ENCODE results near the gene RENBP. TPM values are rescaled to one million over a fixed set of nuclear protein-coding genes. Genes with fewer than 3 reads are reported as not detected.

The RENBP gene
- total and polyA plus RNA-seq, 9 of the 15 experiments (the other 6 are each of a cell fraction or from before 2014, with no cell fraction given): 0.07 to 14.8 (median 10.6) TPM; not detected in 1

GRCh38 chrX:153993079-153993478 is 48.6 kb upstream of the RENBP start:
- ChIA-PET CTCF (ENCODE audit: low intra/inter-chr PET ratio) (no interaction called here), POLR2A (interaction anchor here (0.6 to 1.0 kb wide), 2 partner anchors 17 to 28 kb away, joined by 3 read pairs; no protein-coding TSS in a partner anchor)
- DNase-seq (ENCODE audit: extremely low read depth in 1 of 4, low spot score in 3 of 4): no peak
- no TSS peak for BruUV-seq (replicated peaks)
- Histone ChIP-seq H3K27me3 (ENCODE audit: control insufficient read depth in 2 of 2, insufficient read depth in 2 of 2, low read length in 2 of 2) (no peaks in the 10 kb centered on the region), H3K36me3 (ENCODE audit: control insufficient read depth, insufficient read depth, low read length) (no peaks in the 10 kb centered on the region), H3K4me2 (ENCODE audit: insufficient read depth, low read length) (no peak overlapping the region), H3K27ac (ENCODE audit: extremely low read depth, low read depth, low read length) (no peak overlapping the region), H3K79me2 (ENCODE audit: control insufficient read depth, insufficient read depth, low read length) (no peaks in the 10 kb centered on the region), H3K4me3 (no peak overlapping the region), H3K9me3 (replicated peaks; ENCODE audit: control insufficient read depth, insufficient read depth, low read depth, low read length) (no peaks in the 10 kb centered on the region), H3K9ac (ENCODE audit: insufficient read depth in 1 of 2, low read depth in 2 of 2, low read length in 2 of 2) (peak overlapping the region in 1 of 2 experiments; percentile 56; a peak in 1 of 4 replicates), H4K20me1 (replicated peaks; ENCODE audit: control insufficient read depth, insufficient read depth, low read length) (no peaks in the 10 kb centered on the region), H3K9me1 (ENCODE audit: control insufficient read depth, insufficient read depth, low read length) (no peaks in the 10 kb centered on the region), H2AFZ (ENCODE audit: low read depth, low read length) (no peak overlapping the region), H3K4me1 (replicated peaks in 1 of 2; ENCODE audit: control insufficient read depth in 2 of 2, insufficient read depth in 2 of 2, low read length in 2 of 2) (peaks cover 0 to 15% of the 10 kb centered on the region in 2 experiments; a peak in 3 of 5 replicates)
- FAIRE-seq: no peak
- TF ChIP-seq ZNF696 (CRISPR knock-in tag; conservative IDR thresholded peaks at IDR 0.05): no peak
- no peak for TF ChIP-seq SREBF1 (IDR thresholded peaks at IDR 0.05; ENCODE audit: borderline replicate concordance, low read depth, low read length)
- TF ChIP-seq ATF7 (IDR thresholded peaks at IDR 0.05): no peak
- no peak for TF ChIP-seq ZC3H4 (CRISPR knock-in tag; IDR thresholded peaks at IDR 0.05; ENCODE audit: borderline replicate concordance)
- TF ChIP-seq RAD51 (IDR thresholded peaks at IDR 0.05; ENCODE audit: borderline replicate concordance, low read depth): no peak
- no peak for TF ChIP-seq ZSCAN32 (CRISPR knock-in tag; IDR thresholded peaks at IDR 0.05)
- no peak for TF ChIP-seq RAD21 (CRISPR knock-in tag; conservative IDR thresholded peaks at IDR 0.05 in 1 of 2, IDR thresholded peaks at IDR 0.05 in 1 of 2)
- TF ChIP-seq HDAC1 (IDR thresholded peaks at IDR 0.05): no peak
- TF ChIP-seq MTF1 (CRISPR knock-in tag; IDR thresholded peaks at IDR 0.05; ENCODE audit: borderline replicate concordance): no peak
- no peak for TF ChIP-seq MYC (IDR thresholded peaks at IDR 0.05; ENCODE audit: low read depth, low read length)
- TF ChIP-seq MYC (CRISPR knock-in tag; IDR thresholded peaks at IDR 0.05; ENCODE audit: borderline replicate concordance, low read depth): no peak
- TF ChIP-seq SMAD2 (IDR thresholded peaks at IDR 0.05; ENCODE audit: low read depth, low read length): no peak
- no peak for TF ChIP-seq JUND (IDR thresholded peaks at IDR 0.05; ENCODE audit: borderline replicate concordance, low read depth, low read length)
- no peak for TF ChIP-seq JUND (tag; IDR thresholded peaks at IDR 0.05; ENCODE audit: borderline replicate concordance, low read depth, low read length)
- TF ChIP-seq SMARCE1 (IDR thresholded peaks at IDR 0.05): no peak
- TF ChIP-seq TCFL5 (CRISPR knock-in tag; conservative IDR thresholded peaks at IDR 0.05): no peak
- no peak for TF ChIP-seq CBFA2T2 (conservative IDR thresholded peaks at IDR 0.05)
- in situ Hi-C loops (cut with MboI) (no loop called here), intact Hi-C loops (cut with micrococcal nuclease) (no loop called here)
- no peak for ATAC-seq
- 80% methylated on average over 7 of the region's 12 CpGs for WGBS (ENCODE audit: insufficient coverage, low coverage, missing lambda C conversion rate)
